Tibial artery (tissue), 4 donors: ENCODE measurements around the gene EPHB1.

Experiments
- DNase-seq, 2 donors: peaks; one replicate each; pipeline ENCODE4 v3.0.0-alpha.2; 2019
- H3K27ac ChIP-seq, 2 donors: fragments of 200-600 bp; sonication (generic) in 1 of 2; 1 replicate in 1 of 2; 2 replicates in 1 of 2; pipeline ENCODE4 v1.5.1; 2018 to 2019; ENCODE audit warnings: mild to moderate bottlenecking in 1 of 2
- H3K27me3 ChIP-seq, 2 donors: fragments of 200-600 bp; sonication (generic) in 1 of 2; one replicate each; pipeline versions ENCODE4 v1.5.1 to v1.6.0; 2016 to 2019
- H3K36me3 ChIP-seq, 3 donors: fragments of 200-600 bp; sonication (generic) in 2 of 3; one replicate each; pipeline ENCODE4 v1.5.1; 2016 to 2019; ENCODE audit warnings: mild to moderate bottlenecking in 2 of 3
- H3K4me1 ChIP-seq, 4 donors: fragments of 200-600 bp; sonication (generic) in 2 of 4; 1 replicate in 3 of 4; 2 replicates in 1 of 4; pipeline ENCODE4 v1.5.1; 2016 to 2019
- H3K4me3 ChIP-seq, 2 donors: fragments of 200-600 bp; sonication (generic) in 1 of 2; 1 replicate in 1 of 2; 2 replicates in 1 of 2; pipeline ENCODE4 v1.5.1; 2018 to 2019; ENCODE audit warnings: mild to moderate bottlenecking in 2 of 2
- H3K9me3 ChIP-seq, 3 donors: fragments of 200-600 bp; sonication (generic) in 1 of 3; one replicate each; pipeline ENCODE4 v1.5.1; 2016 to 2019
- intact Hi-C: fragments of 100-400 bp; cut with DNase I; formaldehyde crosslinking; loops from one replicate; pipeline ENCODE4 v1.15.0; 2023; ENCODE audit warnings: low total_unique reads
- TF ChIP-seq, protein P1 (sequence below), 2 experiments: fragments of 200-600 bp in 1 of 2; fragments of 450-650 bp in 1 of 2; IDR thresholded peaks; one replicate each; pipeline ENCODE4 v1.5.1; 2017 to 2019; ENCODE audit warnings: antibody characterized with exemption in 2 of 2, mild to moderate bottlenecking in 1 of 2, moderate library complexity in 1 of 2

The EPHB1 gene

DNA sequence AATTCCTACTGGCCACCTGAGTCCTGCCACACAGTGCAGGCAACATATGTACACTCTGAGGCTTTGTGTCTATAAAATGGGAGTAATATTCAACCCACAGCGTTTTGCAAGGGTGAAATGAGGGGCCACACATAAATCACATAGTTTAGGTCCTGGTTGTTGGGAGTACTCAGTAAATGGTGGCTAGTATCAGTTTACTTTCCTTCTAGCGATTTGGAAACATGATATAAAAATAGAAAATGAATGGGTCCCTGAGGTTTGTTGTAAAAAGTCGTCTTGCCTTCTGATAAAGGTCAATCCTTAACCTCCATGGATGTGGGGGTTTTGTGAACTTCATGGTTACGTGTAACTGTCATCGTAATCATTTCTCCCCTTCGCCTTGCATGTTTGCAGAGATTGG is 472.4 kb downstream of the EPHB1 start:
- Histone ChIP-seq H3K4me3 (no peak overlapping the region), H3K36me3 (no peaks in the 10 kb centered on the region), H3K4me1 (no peaks in the 10 kb centered on the region), H3K27me3 (peaks cover 0 to 6% of the 10 kb centered on the region in 2 donors), H3K27ac (no peak overlapping the region), H3K9me3 (no peaks in the 10 kb centered on the region)
- TF ChIP-seq, protein P1, sequence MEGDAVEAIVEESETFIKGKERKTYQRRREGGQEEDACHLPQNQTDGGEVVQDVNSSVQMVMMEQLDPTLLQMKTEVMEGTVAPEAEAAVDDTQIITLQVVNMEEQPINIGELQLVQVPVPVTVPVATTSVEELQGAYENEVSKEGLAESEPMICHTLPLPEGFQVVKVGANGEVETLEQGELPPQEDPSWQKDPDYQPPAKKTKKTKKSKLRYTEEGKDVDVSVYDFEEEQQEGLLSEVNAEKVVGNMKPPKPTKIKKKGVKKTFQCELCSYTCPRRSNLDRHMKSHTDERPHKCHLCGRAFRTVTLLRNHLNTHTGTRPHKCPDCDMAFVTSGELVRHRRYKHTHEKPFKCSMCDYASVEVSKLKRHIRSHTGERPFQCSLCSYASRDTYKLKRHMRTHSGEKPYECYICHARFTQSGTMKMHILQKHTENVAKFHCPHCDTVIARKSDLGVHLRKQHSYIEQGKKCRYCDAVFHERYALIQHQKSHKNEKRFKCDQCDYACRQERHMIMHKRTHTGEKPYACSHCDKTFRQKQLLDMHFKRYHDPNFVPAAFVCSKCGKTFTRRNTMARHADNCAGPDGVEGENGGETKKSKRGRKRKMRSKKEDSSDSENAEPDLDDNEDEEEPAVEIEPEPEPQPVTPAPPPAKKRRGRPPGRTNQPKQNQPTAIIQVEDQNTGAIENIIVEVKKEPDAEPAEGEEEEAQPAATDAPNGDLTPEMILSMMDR (IDR thresholded peaks at IDR 0.05): no peak
- no peak for DNase-seq
- intact Hi-C loops: no loop called here

DNA sequence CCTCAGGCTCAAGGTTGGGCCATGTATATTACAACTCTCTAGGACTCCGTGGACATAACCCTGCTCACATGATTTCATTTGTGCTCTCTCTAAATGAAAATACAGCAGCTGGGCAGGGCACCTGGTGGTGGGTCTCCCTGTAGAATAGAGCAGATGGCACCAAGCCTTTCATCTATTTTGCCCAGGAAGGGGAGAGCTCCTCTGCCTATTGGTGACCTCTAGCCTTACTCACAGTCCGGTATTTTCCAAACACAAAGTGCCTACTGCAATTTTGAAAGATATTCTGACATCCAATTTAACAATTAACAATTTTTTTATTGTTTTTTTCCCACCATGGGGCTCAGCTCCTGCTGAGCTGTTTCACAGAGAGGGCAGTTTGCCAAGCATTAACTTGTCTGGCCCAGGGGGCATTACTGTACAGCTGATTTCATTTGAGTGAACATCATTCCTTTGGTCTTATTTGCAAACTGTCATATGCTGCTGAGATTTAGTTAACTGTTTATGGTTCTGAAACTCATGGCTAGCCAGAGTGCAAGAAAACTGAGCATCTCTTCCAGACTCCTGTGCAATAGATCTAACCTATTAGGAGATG is 474.0 kb downstream of the EPHB1 start:
- Histone ChIP-seq H3K4me3 (no peak overlapping the region), H3K9me3 (no peaks in the 10 kb centered on the region), H3K27ac (no peak overlapping the region), H3K4me1 (no peaks in the 10 kb centered on the region), H3K27me3 (peaks cover 0 to 6% of the 10 kb centered on the region in 2 donors), H3K36me3 (no peaks in the 10 kb centered on the region)
- no peak for DNase-seq
- intact Hi-C loops: no loop called here
- TF ChIP-seq, protein P1 (IDR thresholded peaks at IDR 0.05): no peak

DNA sequence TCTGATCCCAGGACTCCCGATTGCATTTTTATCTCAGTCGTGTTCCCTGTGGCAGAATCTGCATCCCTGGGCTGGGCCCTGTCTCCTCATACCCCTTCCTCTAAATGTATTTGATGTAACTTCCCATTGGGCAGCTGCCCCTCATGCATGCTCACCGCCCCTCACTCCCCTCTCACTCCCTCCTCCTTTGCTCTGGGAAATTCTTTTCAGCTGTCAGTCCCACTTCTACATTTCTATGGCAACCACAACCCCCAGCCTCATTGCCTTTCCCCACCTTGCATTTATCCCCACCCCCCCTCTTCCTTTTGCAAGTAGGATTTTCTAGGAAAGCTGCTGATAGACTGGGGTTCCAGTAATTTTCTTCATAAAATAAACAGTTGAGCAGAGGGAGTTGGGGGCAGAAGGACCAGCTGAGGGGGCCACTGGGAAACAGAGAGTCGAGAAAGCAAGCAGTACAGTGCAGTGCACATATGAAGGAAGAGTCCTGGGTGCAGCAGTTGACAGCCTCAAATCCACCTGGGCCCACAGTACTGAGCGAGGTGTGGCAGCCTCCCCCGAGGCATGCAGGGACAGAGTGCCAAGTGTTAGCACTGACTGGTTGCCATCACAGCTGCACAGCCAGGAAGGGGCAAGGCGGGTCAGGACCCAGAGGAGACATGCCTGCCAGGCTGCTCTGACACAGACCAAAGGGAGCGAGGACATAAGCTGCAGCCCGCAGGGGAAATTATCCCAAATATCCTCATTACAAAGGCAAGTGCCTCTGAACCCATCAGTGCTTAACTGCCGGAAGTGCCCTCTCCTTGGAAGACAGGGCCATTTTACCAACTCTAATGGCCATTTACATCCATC is 476.3 kb downstream of the EPHB1 start:
- no peaks in the 10 kb centered on the region for H3K36me3 ChIP-seq
- intact Hi-C loops: no loop called here
- TF ChIP-seq, protein P1 (IDR thresholded peaks at IDR 0.05): no peak
- no peaks in the 10 kb centered on the region for H3K4me1 ChIP-seq
- no peaks in the 10 kb centered on the region for H3K9me3 ChIP-seq
- H3K27me3 ChIP-seq: peaks cover 0 to 6% of the 10 kb centered on the region in 2 donors
- no peak for DNase-seq
- no peak overlapping the region for H3K27ac ChIP-seq
- H3K4me3 ChIP-seq: no peak overlapping the region

DNA sequence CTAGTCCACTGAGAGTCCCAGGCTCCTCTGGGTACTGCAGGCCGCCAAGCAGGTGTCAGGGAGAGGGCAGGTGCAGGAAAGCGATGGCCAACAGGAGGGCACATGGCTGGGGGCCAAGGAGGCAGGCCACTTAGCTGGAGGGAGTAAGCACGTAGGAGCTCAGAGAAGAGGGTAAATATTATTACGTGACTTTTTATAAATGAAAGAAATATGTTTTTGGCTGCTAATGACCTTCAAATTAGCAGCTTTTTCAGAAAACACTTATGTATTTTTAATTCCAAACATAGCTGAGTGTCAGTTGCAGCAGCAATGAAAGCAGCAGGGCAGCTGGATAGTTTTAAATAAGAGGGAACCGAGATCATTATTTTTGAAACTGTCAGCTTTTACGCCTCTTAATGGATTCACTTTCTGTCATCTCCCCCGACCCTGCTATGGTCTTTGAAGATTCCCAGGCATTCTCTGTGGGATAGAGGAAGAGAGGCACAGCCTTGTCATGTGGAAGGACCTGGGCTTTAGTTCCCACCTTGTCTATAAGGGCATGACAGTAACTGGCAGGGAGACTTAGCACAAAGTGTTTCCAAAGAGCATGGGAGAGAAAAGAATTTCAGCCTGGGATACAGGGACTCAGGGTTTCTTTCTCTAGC is 477.1 kb downstream of the EPHB1 start:
- no peak for DNase-seq
- no peak overlapping the region for H3K4me3 ChIP-seq
- H3K27ac ChIP-seq: no peak overlapping the region
- peaks cover 0 to 6% of the 10 kb centered on the region in 2 donors for H3K27me3 ChIP-seq
- no peaks in the 10 kb centered on the region for H3K36me3 ChIP-seq
- TF ChIP-seq, protein P1 (IDR thresholded peaks at IDR 0.05): no peak
- intact Hi-C loops: no loop called here
- no peaks in the 10 kb centered on the region for H3K9me3 ChIP-seq
- H3K4me1 ChIP-seq: no peaks in the 10 kb centered on the region

DNA sequence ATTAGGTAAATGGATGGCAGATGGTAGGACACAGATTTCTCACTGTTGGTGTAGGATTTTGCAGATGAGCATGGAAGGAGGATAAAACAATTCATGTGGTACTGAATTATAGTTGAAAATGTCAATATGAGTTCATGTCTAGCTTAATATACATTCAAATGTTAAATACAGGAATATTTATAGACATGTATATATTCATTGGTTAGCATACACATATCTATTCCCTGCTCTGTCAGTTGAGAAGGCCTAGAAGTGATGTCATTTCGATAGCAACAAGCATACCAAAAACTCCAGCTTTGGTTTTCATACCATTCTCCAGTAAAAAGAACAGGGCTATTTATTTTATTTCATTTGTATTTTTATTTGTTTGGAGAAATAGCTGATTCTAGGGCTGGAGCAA is 497.1 kb downstream of the EPHB1 start:
- no peaks in the 10 kb centered on the region for H3K36me3 ChIP-seq
- H3K9me3 ChIP-seq: no peaks in the 10 kb centered on the region
- no peaks in the 10 kb centered on the region for H3K27me3 ChIP-seq
- no peaks in the 10 kb centered on the region for H3K4me1 ChIP-seq
- TF ChIP-seq, protein P1 (IDR thresholded peaks at IDR 0.05): no peak
- H3K4me3 ChIP-seq: no peak overlapping the region
- no peak overlapping the region for H3K27ac ChIP-seq
- DNase-seq: no peak
- intact Hi-C loops: no loop called here
